ENCODE measurements around the gene TMEM63B.

Gene TMEM63B

GRCh38 chr6:44111434-44112417, 15.6 kb upstream of the TMEM63B start:
- intact Hi-C loops (cut with DNase I), result no loop called here
- DNase-seq, result no peak

- no peak for DNase-seq
- intact Hi-C loops (cut with DNase I), result no loop called here
Observed at GRCh38 chr6:44113414-44113813, 13.9 kb upstream of the TMEM63B start.

GRCh38 chr6:44115866-44116265, 11.5 kb upstream of the TMEM63B start:
- intact Hi-C loops (cut with DNase I), result no loop called here
- no peak for DNase-seq

GRCh38 chr6:44116641-44117382, 10.5 kb upstream of the TMEM63B start:
- DNase-seq, result no peak
- intact Hi-C loops (cut with DNase I), result no loop called here

GRCh38 chr6:44117397-44118128, 9.8 kb upstream of the TMEM63B start:
- intact Hi-C loops (cut with DNase I), result no loop called here
- no peak for DNase-seq

- peak in 8 of 42 donors; percentile 5 to 71 (median 49) for DNase-seq
- intact Hi-C loops (cut with DNase I), result no loop called here
Observed at GRCh38 chr6:44119704-44120262, 7.6 kb upstream of the TMEM63B start.

GRCh38 chr6:44120692-44121443, 6.5 kb upstream of the TMEM63B start:
- intact Hi-C loops (cut with DNase I), result no loop called here
- DNase-seq, result no peak

GRCh38 chr6:44122801-44123200, 4.6 kb upstream of the TMEM63B start:
- intact Hi-C loops (cut with DNase I), result no loop called here
- DNase-seq, result no peak

GRCh38 chr6:44123544-44123943, 3.8 kb upstream of the TMEM63B start:
- intact Hi-C loops (cut with DNase I), result no loop called here
- DNase-seq, result no peak

GRCh38 chr6:44126320-44127149, 819 bp upstream of the TMEM63B start:
- intact Hi-C loops (cut with DNase I), result no loop called here
- DNase-seq, result peak in 22 of 42 donors; percentile 17 to 66 (median 30)

GRCh38 chr6:44128020-44128917, 915 bp downstream of the TMEM63B start:
- peak in 34 of 42 donors; percentile 18 to 69 (median 44) for DNase-seq
- intact Hi-C loops (cut with DNase I), result no loop called here

- intact Hi-C loops (cut with DNase I), result no loop called here
Observed at GRCh38 chr6:44129841-44130322, 2.5 kb downstream of the TMEM63B start.

GRCh38 chr6:44131892-44132291, 4.5 kb downstream of the TMEM63B start:
- intact Hi-C loops (cut with DNase I), result no loop called here
- DNase-seq, result no peak

More at GRCh38 chr6:44129841-44130322, 2.5 kb downstream of the TMEM63B start:
- DNase-seq, result no peak

GRCh38 chr6:44132476-44132875, 5.1 kb downstream of the TMEM63B start:
- no peak for DNase-seq
- intact Hi-C loops (cut with DNase I), result no loop called here

- intact Hi-C loops (cut with DNase I), result no loop called here
- peak; percentile 47 to 90 (median 76) for DNase-seq
Observed at GRCh38 chr6:44133003-44133931, 5.9 kb downstream of the TMEM63B start.
